ENCODE results near the gene KLHL7.
A peak's percentile ranks its signal among the peaks of the same experiment; 100 is the strongest.
"Not testable (repeated sequence)": the region's sequence is repeated elsewhere in the genome, so short reads cannot be mapped to it uniquely, and the experiment has no call there.

Gene KLHL7

GRCh38 chr7:23108995-23109394 lies 3.4 kb downstream of the KLHL7 start:
- DNase-seq (ENCODE audit: low spot score) = no peak

- DNase-seq (ENCODE audit: low spot score) = no peak
Measured at GRCh38 chr7:23109470-23109869, 3.9 kb downstream of the KLHL7 start.

GRCh38 chr7:23114896-23115295 lies 9.3 kb downstream of the KLHL7 start:
- no peak for DNase-seq (ENCODE audit: low spot score)

- peak; percentile 61 for DNase-seq (ENCODE audit: low spot score)
Measured at GRCh38 chr7:23115991-23116390, 10.4 kb downstream of the KLHL7 start.

GRCh38 chr7:23117841-23118240 lies 12.3 kb downstream of the KLHL7 start:
- DNase-seq (ENCODE audit: low spot score) = no peak

- DNase-seq (ENCODE audit: low spot score) = no peak
Measured at GRCh38 chr7:23120106-23120505, 14.5 kb downstream of the KLHL7 start.

- no peak for DNase-seq (ENCODE audit: low spot score)
Measured at GRCh38 chr7:23121165-23121564, 15.6 kb downstream of the KLHL7 start.

GRCh38 chr7:23123007-23123406 lies 17.4 kb downstream of the KLHL7 start:
- no peak for DNase-seq (ENCODE audit: low spot score)

- DNase-seq (ENCODE audit: low spot score) = no peak
Measured at GRCh38 chr7:23123465-23123864, 17.9 kb downstream of the KLHL7 start.

GRCh38 chr7:23129036-23129435 lies 23.5 kb downstream of the KLHL7 start:
- DNase-seq (ENCODE audit: low spot score) = no peak

- not testable (repeated sequence) for DNase-seq (ENCODE audit: low spot score)
Measured at GRCh38 chr7:23131799-23132198, 26.2 kb downstream of the KLHL7 start.

GRCh38 chr7:23133797-23134196 lies 28.2 kb downstream of the KLHL7 start:
- no peak for DNase-seq (ENCODE audit: low spot score)

- no peak for DNase-seq (ENCODE audit: low spot score)
Measured at GRCh38 chr7:23135755-23136154, 30.2 kb downstream of the KLHL7 start.

- DNase-seq (ENCODE audit: low spot score) = no peak
Measured at GRCh38 chr7:23136216-23136615, 30.6 kb downstream of the KLHL7 start.

GRCh38 chr7:23157679-23158078 lies 52.1 kb downstream of the KLHL7 start:
- no peak for DNase-seq (ENCODE audit: low spot score)

- DNase-seq (ENCODE audit: low spot score) = no peak
Measured at GRCh38 chr7:23158546-23158945, 53.0 kb downstream of the KLHL7 start.

GRCh38 chr7:23161482-23161881 lies 55.9 kb downstream of the KLHL7 start:
- no peak for DNase-seq (ENCODE audit: low spot score)

GRCh38 chr7:23164846-23165245 lies 59.3 kb downstream of the KLHL7 start:
- no peak for DNase-seq (ENCODE audit: low spot score)

- DNase-seq (ENCODE audit: low spot score) = no peak
Measured at GRCh38 chr7:23165316-23165715, 59.7 kb downstream of the KLHL7 start.

GRCh38 chr7:23167691-23168090 lies 62.1 kb downstream of the KLHL7 start:
- DNase-seq (ENCODE audit: low spot score) = no peak

- no peak for DNase-seq (ENCODE audit: low spot score)
Measured at GRCh38 chr7:23168111-23168885, 62.7 kb downstream of the KLHL7 start.

GRCh38 chr7:23175938-23176337 lies 70.4 kb downstream of the KLHL7 start:
- DNase-seq (ENCODE audit: low spot score) = no peak

- DNase-seq (ENCODE audit: low spot score) = peak; percentile 96
Measured at GRCh38 chr7:23181684-23182553, 76.3 kb downstream of the KLHL7 start, which contains the start of gene NUP42. NUP42 (plus strand) TSS chr7:23182048; CDS start chr7:23182086, 38 bp downstream.

Measured in iPS-NIHi11 (cell line).